ENCODE data around the gene XPO6.
A peak's percentile ranks its signal among the peaks of the same experiment; 100 is the strongest.

The XPO6 gene

GRCh38 chr16:28110074-28110473, 101.7 kb downstream of the XPO6 start:
- DNase-seq (ENCODE audit: low spot score): no peak

- DNase-seq (ENCODE audit: low spot score): no peak
Measured at GRCh38 chr16:28108590-28109247, 103.0 kb downstream of the XPO6 start.

- no peak for DNase-seq (ENCODE audit: low spot score)
Measured at GRCh38 chr16:28107232-28107631, 104.5 kb downstream of the XPO6 start.

- no peak for DNase-seq (ENCODE audit: low spot score)
Measured at GRCh38 chr16:28106467-28107215, 105.1 kb downstream of the XPO6 start.

- no peak for DNase-seq (ENCODE audit: low spot score)
Measured at GRCh38 chr16:28105954-28106353, 105.8 kb downstream of the XPO6 start.

- DNase-seq (ENCODE audit: low spot score): no peak
Measured at GRCh38 chr16:28105297-28105696, 106.5 kb downstream of the XPO6 start.

- DNase-seq (ENCODE audit: low spot score): no peak
Measured at GRCh38 chr16:28104404-28104803, 107.4 kb downstream of the XPO6 start.

GRCh38 chr16:28103516-28104170, 108.1 kb downstream of the XPO6 start:
- no peak for DNase-seq (ENCODE audit: low spot score)

- DNase-seq (ENCODE audit: low spot score): no peak
Measured at GRCh38 chr16:28101533-28101890, 110.3 kb downstream of the XPO6 start.

- DNase-seq (ENCODE audit: low spot score): no peak
Measured at GRCh38 chr16:28100810-28101532, 110.8 kb downstream of the XPO6 start.

- no peak for DNase-seq (ENCODE audit: low spot score)
Measured at GRCh38 chr16:28098959-28099945, 112.5 kb downstream of the XPO6 start.

- no peak for DNase-seq (ENCODE audit: low spot score)
Measured at GRCh38 chr16:28098171-28098958, 113.4 kb downstream of the XPO6 start.

- no peak for DNase-seq (ENCODE audit: low spot score)
Measured at GRCh38 chr16:28096983-28097899, 114.5 kb downstream of the XPO6 start.

GRCh38 chr16:28093385-28093725, 118.4 kb downstream of the XPO6 start:
- DNase-seq (ENCODE audit: low spot score): no peak

GRCh38 chr16:28092721-28093384, 118.9 kb downstream of the XPO6 start:
- DNase-seq (ENCODE audit: low spot score): no peak

GRCh38 chr16:28091656-28092055, 120.1 kb downstream of the XPO6 start:
- no peak for DNase-seq (ENCODE audit: low spot score)

GRCh38 chr16:28090646-28091377, 121.0 kb downstream of the XPO6 start:
- DNase-seq (ENCODE audit: low spot score): peak; percentile 40

GRCh38 chr16:28089992-28090365, 121.8 kb downstream of the XPO6 start:
- no peak for DNase-seq (ENCODE audit: low spot score)

All from GM03348 (cell line).